NT2/D1 (cell line): ENCODE data around the gene TBK1.

Experiments used
- DNase-seq: peaks from one replicate; pipeline ENCODE4 v3.0.0-alpha.2; 2011; ENCODE audit warnings: low read depth, low spot score
- H3K27me3 ChIP-seq: 2 replicates; pipeline ENCODE4 v1.6.0; 2011; ENCODE audit warnings: mild to moderate bottlenecking; ENCODE audit not compliant: insufficient read length, insufficient read depth
- H3K36me3 ChIP-seq: 2 replicates; pipeline ENCODE4 v1.6.1; 2011; ENCODE audit warnings: mild to moderate bottlenecking, low read length, mixed read lengths; ENCODE audit not compliant: insufficient read depth, insufficient read length
- H3K4me1 ChIP-seq: 2 replicates; pipeline ENCODE4 v1.5.1; 2011; ENCODE audit not compliant: insufficient read depth, insufficient read length
- H3K4me3 ChIP-seq: 2 replicates; pipeline ENCODE4 v1.5.1; 2011; ENCODE audit warnings: low read depth; ENCODE audit not compliant: insufficient read length
- H3K9ac ChIP-seq: 2 replicates; pipeline ENCODE4 v1.6.0; 2011; ENCODE audit warnings: low read depth; ENCODE audit not compliant: insufficient read length
- H3K9me3 ChIP-seq: 2 replicates; pipeline ENCODE4 v1.5.1; 2011; ENCODE audit warnings: mild to moderate bottlenecking, low read length; ENCODE audit not compliant: insufficient read depth
- SUZ12 ChIP-seq: IDR thresholded peaks from 2 replicates; pipeline ENCODE4 v1.6.1; 2011; ENCODE audit not compliant: insufficient read length, insufficient read depth; ENCODE audit errors: extremely low read depth
- YY1 ChIP-seq: IDR thresholded peaks from 2 replicates; pipeline ENCODE4 v1.6.1; 2011; ENCODE audit not compliant: insufficient read length, insufficient read depth
- ZNF274 ChIP-seq: IDR thresholded peaks from 2 replicates; pipeline ENCODE4 v1.6.1; 2011; ENCODE audit warnings: mild to moderate bottlenecking, low read depth, low read length

Gene TBK1

DNA sequence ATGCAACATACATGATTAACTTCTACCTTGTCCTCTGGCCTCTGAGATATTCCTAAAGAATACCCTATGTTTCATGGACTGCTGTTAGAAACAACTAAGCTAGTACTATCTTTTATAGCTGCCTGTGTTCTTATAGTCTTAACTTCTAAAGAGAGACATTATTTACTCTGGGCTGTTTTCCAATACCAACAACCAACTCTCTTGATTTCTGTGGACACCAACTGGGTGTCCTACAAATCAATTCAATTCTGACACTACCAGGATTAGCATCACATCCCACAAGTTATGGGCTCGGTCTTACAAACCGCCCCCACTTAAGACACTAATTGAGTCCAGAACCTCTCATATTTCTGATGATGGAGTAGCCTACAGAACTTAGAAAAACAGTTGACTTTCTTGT lies 39.5 kb upstream of the TBK1 start:
- DNase-seq, result no peak
- Histone ChIP-seq H3K36me3 (peaks cover 82% of the 10 kb centered on the region), H3K4me1 (no peaks in the 10 kb centered on the region), H3K27me3 (no peaks in the 10 kb centered on the region), H3K4me3 (no peak overlapping the region), H3K9ac (no peak overlapping the region), H3K9me3 (no peaks in the 10 kb centered on the region)
- TF ChIP-seq SUZ12 (no peak), ZNF274 (no peak), YY1 (no peak)

GRCh38 chr12:64413884-64414283 lies 38.0 kb upstream of the TBK1 start:
- Histone ChIP-seq H3K36me3 (peaks cover 92% of the 10 kb centered on the region), H3K4me1 (no peaks in the 10 kb centered on the region), H3K9ac (no peak overlapping the region), H3K9me3 (no peaks in the 10 kb centered on the region), H3K27me3 (no peaks in the 10 kb centered on the region), H3K4me3 (no peak overlapping the region)
- TF ChIP-seq YY1 (no peak), SUZ12 (no peak), ZNF274 (no peak)
- DNase-seq, result no peak

DNA sequence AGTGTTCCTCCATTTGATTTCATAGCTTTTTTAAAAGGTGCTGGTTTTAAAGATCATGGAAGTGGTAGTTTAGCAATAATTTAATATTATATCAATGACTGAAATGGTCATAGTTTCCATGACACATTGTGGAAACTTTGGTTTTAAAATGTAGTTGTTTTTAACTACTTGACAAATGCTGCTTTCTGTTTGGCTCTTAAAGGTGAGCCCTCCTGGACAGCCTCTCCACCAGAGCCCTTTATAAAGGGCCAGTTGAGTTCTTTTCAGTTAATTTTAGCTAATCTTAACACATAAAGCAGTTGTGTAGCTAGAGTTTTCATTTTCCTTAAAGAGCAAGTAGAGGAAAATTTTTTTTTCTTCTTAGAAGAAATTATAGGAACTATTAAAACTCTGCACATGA lies 33.7 kb upstream of the TBK1 start:
- no peak for TF ChIP-seq SUZ12
- TF ChIP-seq YY1, result no peak
- no peak for TF ChIP-seq ZNF274
- no peak overlapping the region for H3K4me3 ChIP-seq
- H3K4me1 ChIP-seq, result no peaks in the 10 kb centered on the region
- DNase-seq, result no peak
- H3K9me3 ChIP-seq, result no peaks in the 10 kb centered on the region
- no peaks in the 10 kb centered on the region for H3K27me3 ChIP-seq
- H3K36me3 ChIP-seq, result peaks cover 97% of the 10 kb centered on the region
- no peak overlapping the region for H3K9ac ChIP-seq

DNA sequence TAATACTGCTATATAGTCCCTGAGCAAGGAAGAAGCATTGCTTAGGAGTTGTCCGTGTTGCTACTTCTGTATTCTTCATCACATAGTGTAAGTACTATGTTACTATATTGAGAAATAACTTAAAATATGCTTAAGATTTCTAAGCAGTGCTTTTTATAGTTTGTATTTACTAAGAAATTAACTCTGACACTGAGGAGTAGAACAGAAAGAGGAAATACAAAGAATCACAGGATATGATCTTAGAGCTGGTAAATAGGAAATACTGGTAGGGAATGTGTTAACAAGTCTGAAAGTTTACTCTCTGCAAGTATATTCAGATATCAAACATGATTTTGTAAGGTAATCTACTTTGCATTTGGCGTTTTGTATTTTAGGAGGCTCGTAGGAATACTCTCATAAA lies 32.2 kb upstream of the TBK1 start:
- no peaks in the 10 kb centered on the region for H3K27me3 ChIP-seq
- H3K4me3 ChIP-seq, result no peak overlapping the region
- H3K9ac ChIP-seq, result no peak overlapping the region
- peaks cover 96% of the 10 kb centered on the region for H3K36me3 ChIP-seq
- no peaks in the 10 kb centered on the region for H3K4me1 ChIP-seq
- TF ChIP-seq ZNF274 (no peak), SUZ12 (no peak), YY1 (no peak)
- DNase-seq, result no peak
- no peaks in the 10 kb centered on the region for H3K9me3 ChIP-seq

- no peak overlapping the region for H3K9ac ChIP-seq
- no peak for DNase-seq
- TF ChIP-seq ZNF274, result no peak
- TF ChIP-seq YY1, result no peak
- TF ChIP-seq SUZ12, result no peak
- H3K27me3 ChIP-seq, result no peaks in the 10 kb centered on the region
- peaks cover 99% of the 10 kb centered on the region for H3K36me3 ChIP-seq
- H3K4me1 ChIP-seq, result no peaks in the 10 kb centered on the region
- H3K9me3 ChIP-seq, result no peaks in the 10 kb centered on the region
- no peak overlapping the region for H3K4me3 ChIP-seq
Observed at GRCh38 chr12:64427988-64428387, 23.9 kb upstream of the TBK1 start.

- H3K36me3 ChIP-seq, result peaks cover 99% of the 10 kb centered on the region
- TF ChIP-seq SUZ12 (no peak), ZNF274 (no peak), YY1 (no peak)
- DNase-seq, result no peak
Observed at GRCh38 chr12:64428956-64429355, 23.0 kb upstream of the TBK1 start.

GRCh38 chr12:64430886-64431285 lies 21.0 kb upstream of the TBK1 start:
- Histone ChIP-seq H3K27me3 (no peaks in the 10 kb centered on the region), H3K4me3 (no peak overlapping the region), H3K4me1 (no peaks in the 10 kb centered on the region), H3K9ac (no peak overlapping the region), H3K36me3 (peaks cover 97% of the 10 kb centered on the region), H3K9me3 (no peaks in the 10 kb centered on the region)
- TF ChIP-seq ZNF274 (no peak), SUZ12 (no peak), YY1 (no peak)
- no peak for DNase-seq

More at GRCh38 chr12:64428956-64429355, 23.0 kb upstream of the TBK1 start:
- Histone ChIP-seq H3K27me3 (no peaks in the 10 kb centered on the region), H3K9me3 (no peaks in the 10 kb centered on the region), H3K4me1 (no peaks in the 10 kb centered on the region), H3K9ac (no peak overlapping the region), H3K4me3 (no peak overlapping the region)

DNA sequence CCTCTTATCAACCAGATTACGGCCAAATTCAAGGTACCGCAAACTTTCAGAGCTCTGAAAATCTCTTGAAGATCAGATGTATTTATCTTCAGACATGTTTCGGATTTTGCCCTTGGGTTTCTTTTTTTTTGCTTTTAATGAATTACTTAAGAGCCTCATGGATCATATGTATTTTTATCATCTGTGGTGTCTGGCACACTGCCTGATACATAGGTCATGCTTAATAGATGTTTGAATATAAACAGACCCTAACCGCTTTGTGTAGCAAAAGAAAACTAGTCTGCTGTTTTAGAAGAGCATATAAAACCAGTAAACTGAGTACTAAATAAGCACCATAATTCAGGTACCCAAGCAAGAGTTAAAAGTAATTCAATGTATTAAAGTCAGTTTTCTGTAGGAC lies 20.1 kb upstream of the TBK1 start:
- no peaks in the 10 kb centered on the region for H3K27me3 ChIP-seq
- TF ChIP-seq YY1 (no peak), SUZ12 (no peak), ZNF274 (no peak)
- no peak for DNase-seq

More for the DNA sequence above, 20.1 kb upstream of the TBK1 start:
- no peak overlapping the region for H3K9ac ChIP-seq
- H3K4me1 ChIP-seq, result no peaks in the 10 kb centered on the region
- H3K9me3 ChIP-seq, result no peaks in the 10 kb centered on the region
- no peak overlapping the region for H3K4me3 ChIP-seq
- peaks cover 95% of the 10 kb centered on the region for H3K36me3 ChIP-seq
